C4-2B (cell line): ENCODE data around the gene TANC1.

Experiments
- CTCF ChIP-seq: fragments of 450-650 bp; conservative IDR thresholded peaks from 2 replicates; pipeline ENCODE4 v1.5.1; 2017; ENCODE audit warnings: mild to moderate bottlenecking
- ZFX ChIP-seq: fragments of 450-650 bp; IDR thresholded peaks from 2 replicates; pipeline ENCODE4 v1.6.1; 2017

GRCh38 chr2:158948964-158949699, 19.3 kb upstream of the TANC1 start:
- no peak for TF ChIP-seq CTCF
- TF ChIP-seq ZFX: no peak
